Testis (tissue), 3 donors: ENCODE measurements around the gene SLC36A4. TPM values are rescaled to one million over a fixed set of nuclear protein-coding genes. Genes with fewer than 3 reads are reported as not detected.

Experiments
- DNase-seq: peaks from one replicate; pipeline ENCODE4 v3.0.0-alpha.2; 2019
- H3K27ac ChIP-seq, 2 donors: fragments of 200-600 bp; sonication (generic); one replicate each; pipeline ENCODE4 v1.5.1; 2019
- H3K27me3 ChIP-seq: fragments of 200-600 bp; sonication (generic); one replicate; pipeline ENCODE4 v1.5.1; 2019
- H3K36me3 ChIP-seq: fragments of 200-600 bp; sonication (generic); one replicate; pipeline ENCODE4 v1.5.1; 2017; ENCODE audit warnings: low read depth; ENCODE audit errors: missing control alignments
- H3K4me1 ChIP-seq: fragments of 200-600 bp; sonication (generic); one replicate; pipeline ENCODE4 v1.5.1; 2019
- H3K4me3 ChIP-seq, 2 donors: fragments of 200-600 bp; sonication (generic); one replicate each; pipeline ENCODE4 v1.5.1; 2017 to 2019
- H3K9me3 ChIP-seq: fragments of 200-600 bp; sonication (generic); one replicate; pipeline ENCODE4 v1.5.1; 2017
- CTCF ChIP-seq, 3 experiments: fragments of 450-650 bp in 2 of 3; fragments of 200-600 bp in 1 of 3; sonication (generic) in 1 of 3; IDR thresholded peaks; one replicate each; pipeline ENCODE4 v1.5.1; 2016 to 2019; ENCODE audit warnings: antibody characterized with exemption in 3 of 3, mild to moderate bottlenecking in 2 of 3, moderate library complexity in 1 of 3
- POLR2A ChIP-seq: fragments of 450-650 bp; IDR thresholded peaks from one replicate; pipeline ENCODE4 v1.6.1; 2017; ENCODE audit warnings: antibody characterized with exemption, mild to moderate bottlenecking, moderate library complexity
- WGBS, 2 donors: methylation state at CpG; one replicate each; pipeline ENCODE4 v1.1.5; 2018; 5-methylcytosine and 5-hydroxymethylcytosine counted together
- intact Hi-C: fragments of 100-400 bp; cut with DNase I; formaldehyde crosslinking; loops from one replicate; pipeline ENCODE4 v1.15.1; 2023; ENCODE audit warnings: low total_unique reads
- polyA plus RNA-seq: library from polyadenylated mRNA; stranded (reverse); fragments of 350-450 nt; fragmentation: Illumina TruSeq; extraction: RNeasy Lipid Tissue Mini Kit (QIAGEN cat#74804); gene quantifications from one replicate; pipeline ENCODE4 v1.2.3, GENCODE V29; 2014; ENCODE audit warnings: low read depth, low replicate concordance; ENCODE audit not compliant: insufficient read depth
- total RNA-seq, 2 donors: library from RNA; depleted of rRNA; stranded (reverse); fragments of >200 nt; gene quantifications; one replicate each; pipeline ENCODE4 v1.2.3, GENCODE V29; 2016

SLC36A4 gene
- total and polyA plus RNA-seq, 3 donors from 2014 or later, result 9.3 to 23.5 (median 18.3) TPM

DNA sequence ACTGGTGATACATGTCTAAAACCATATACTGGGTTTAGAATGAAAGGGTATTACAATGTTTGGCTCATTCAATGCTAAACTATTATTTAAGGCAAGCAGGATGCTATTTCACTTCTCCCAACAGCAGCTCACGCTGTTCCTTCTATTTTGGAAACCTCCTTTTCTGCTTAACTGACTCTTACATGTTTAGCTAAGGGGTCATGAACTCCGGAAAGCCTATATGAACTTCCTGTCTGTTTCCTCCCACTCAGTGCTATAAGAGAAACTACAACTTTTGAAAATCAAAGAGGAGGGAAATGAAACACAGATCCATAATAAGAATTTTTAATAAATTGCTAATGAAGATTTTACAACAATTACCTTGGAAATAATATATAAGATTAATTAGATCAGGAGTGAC is 30.9 kb downstream of the SLC36A4 start:
- 62 to 82% methylated on average over 2 of the region's 2 CpGs for WGBS, 2 donors

DNA sequence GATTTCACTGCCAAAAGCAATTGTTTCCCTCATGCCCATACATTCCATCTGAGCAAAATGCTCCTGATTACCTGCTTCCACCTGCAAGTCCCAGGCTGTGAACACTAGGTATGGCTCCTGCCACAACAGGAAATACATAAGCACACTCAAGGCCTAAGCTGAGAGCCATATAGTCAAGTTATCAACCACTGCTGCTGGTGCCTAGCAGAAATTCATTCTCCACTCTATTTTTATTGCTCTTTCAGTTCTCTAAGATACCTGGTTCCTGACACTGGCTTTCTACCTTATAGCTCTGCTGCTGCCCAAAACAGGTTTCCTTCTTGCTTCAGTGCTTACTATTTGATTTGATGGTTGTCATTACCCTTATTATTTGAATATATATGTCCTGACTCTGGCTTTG is 31.6 kb downstream of the SLC36A4 start:
- no peak for DNase-seq
- Histone ChIP-seq H3K9me3 (no peaks in the 10 kb centered on the region), H3K36me3 (no peaks in the 10 kb centered on the region), H3K27me3 (no peaks in the 10 kb centered on the region), H3K4me1 (no peaks in the 10 kb centered on the region), H3K27ac (no peak overlapping the region), H3K4me3 (no peak overlapping the region)
- TF ChIP-seq CTCF (IDR thresholded peaks at IDR 0.05) (no peak), POLR2A (no peak)
- intact Hi-C loops, result no loop called here

More for the DNA sequence above, 30.9 kb downstream of the SLC36A4 start:
- no peak overlapping the region for H3K4me3 ChIP-seq
- DNase-seq, result no peak
- TF ChIP-seq CTCF (IDR thresholded peaks at IDR 0.05), result no peak
- no peak for TF ChIP-seq POLR2A
- H3K4me1 ChIP-seq, result no peaks in the 10 kb centered on the region
- H3K27me3 ChIP-seq, result no peaks in the 10 kb centered on the region
- H3K36me3 ChIP-seq, result no peaks in the 10 kb centered on the region
- intact Hi-C loops, result no loop called here
- H3K27ac ChIP-seq, result no peak overlapping the region
- no peaks in the 10 kb centered on the region for H3K9me3 ChIP-seq

- no peak overlapping the region for H3K27ac ChIP-seq
- intact Hi-C loops, result no loop called here
- no peak for DNase-seq
- H3K27me3 ChIP-seq, result no peaks in the 10 kb centered on the region
- TF ChIP-seq CTCF (IDR thresholded peaks at IDR 0.05) (no peak), POLR2A (no peak)
- H3K4me3 ChIP-seq, result no peak overlapping the region
- H3K9me3 ChIP-seq, result no peaks in the 10 kb centered on the region
- H3K36me3 ChIP-seq, result no peaks in the 10 kb centered on the region
- WGBS, 2 donors, result 81 to 100% methylated on average over 1 of the region's 1 CpG
- H3K4me1 ChIP-seq, result no peaks in the 10 kb centered on the region
Measured at GRCh38 chr11:93160808-93161207, 37.0 kb downstream of the SLC36A4 start.

DNA sequence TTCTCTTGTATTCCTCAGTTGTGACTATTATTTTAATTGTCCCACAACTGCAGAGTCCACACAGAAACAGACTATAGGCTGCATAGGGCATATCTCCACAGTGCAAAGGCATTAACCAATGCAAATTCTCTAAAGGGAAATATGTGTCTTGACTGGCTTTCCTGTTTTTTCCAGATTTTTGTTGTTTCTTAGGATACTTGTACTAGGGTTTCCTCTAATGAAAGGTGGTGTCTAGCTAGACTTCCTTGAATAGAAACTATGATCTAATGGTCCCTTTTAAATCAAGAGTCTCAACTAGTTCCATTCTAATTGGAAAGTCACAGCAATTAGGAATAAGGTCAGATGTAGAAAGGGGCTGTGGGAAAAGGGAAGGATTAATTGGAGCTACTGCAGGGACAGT is 37.6 kb downstream of the SLC36A4 start:
- H3K9me3 ChIP-seq, result no peaks in the 10 kb centered on the region
- TF ChIP-seq CTCF (IDR thresholded peaks at IDR 0.05) (no peak), POLR2A (no peak)
- H3K4me3 ChIP-seq, result no peak overlapping the region
- intact Hi-C loops, result no loop called here
- H3K4me1 ChIP-seq, result no peaks in the 10 kb centered on the region
- H3K36me3 ChIP-seq, result no peaks in the 10 kb centered on the region
- no peak for DNase-seq
- H3K27me3 ChIP-seq, result no peaks in the 10 kb centered on the region
- no peak overlapping the region for H3K27ac ChIP-seq

DNA sequence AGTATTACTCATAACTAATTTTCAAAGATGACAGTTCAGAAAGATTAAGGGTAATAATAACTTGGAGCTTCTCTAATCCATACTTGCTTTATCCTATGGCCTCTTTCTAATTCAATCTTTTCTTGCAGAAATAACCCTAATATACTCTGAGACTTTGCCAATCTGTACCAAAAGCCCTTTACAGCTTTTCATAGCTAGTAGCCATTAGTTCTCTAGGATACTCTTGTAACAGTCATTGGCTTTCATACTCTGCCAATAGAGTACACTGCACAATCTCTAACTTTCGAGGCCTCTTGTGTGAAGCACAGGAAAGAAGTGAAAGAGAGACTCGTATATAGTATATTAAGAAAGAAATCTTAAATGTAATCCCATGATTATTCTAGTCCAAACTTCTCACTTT is 38.1 kb downstream of the SLC36A4 start:
- H3K27ac ChIP-seq, result no peak overlapping the region
- H3K36me3 ChIP-seq, result no peaks in the 10 kb centered on the region
- intact Hi-C loops, result no loop called here
- TF ChIP-seq POLR2A (no peak), CTCF (IDR thresholded peaks at IDR 0.05) (no peak)
- DNase-seq, result no peak
- WGBS, 2 donors, result 91 to 93% methylated on average over 2 of the region's 2 CpGs
- no peaks in the 10 kb centered on the region for H3K9me3 ChIP-seq
- H3K27me3 ChIP-seq, result no peaks in the 10 kb centered on the region
- H3K4me1 ChIP-seq, result no peaks in the 10 kb centered on the region
- H3K4me3 ChIP-seq, result no peak overlapping the region
